Measurements from ENCODE around the gene RHCG. TPM values are rescaled to one million over a fixed set of nuclear protein-coding genes. Genes with fewer than 3 reads are reported as not detected.

Gene RHCG
- total RNA-seq: under 1 TPM; 0.48 to 0.67 TPM

DNA sequence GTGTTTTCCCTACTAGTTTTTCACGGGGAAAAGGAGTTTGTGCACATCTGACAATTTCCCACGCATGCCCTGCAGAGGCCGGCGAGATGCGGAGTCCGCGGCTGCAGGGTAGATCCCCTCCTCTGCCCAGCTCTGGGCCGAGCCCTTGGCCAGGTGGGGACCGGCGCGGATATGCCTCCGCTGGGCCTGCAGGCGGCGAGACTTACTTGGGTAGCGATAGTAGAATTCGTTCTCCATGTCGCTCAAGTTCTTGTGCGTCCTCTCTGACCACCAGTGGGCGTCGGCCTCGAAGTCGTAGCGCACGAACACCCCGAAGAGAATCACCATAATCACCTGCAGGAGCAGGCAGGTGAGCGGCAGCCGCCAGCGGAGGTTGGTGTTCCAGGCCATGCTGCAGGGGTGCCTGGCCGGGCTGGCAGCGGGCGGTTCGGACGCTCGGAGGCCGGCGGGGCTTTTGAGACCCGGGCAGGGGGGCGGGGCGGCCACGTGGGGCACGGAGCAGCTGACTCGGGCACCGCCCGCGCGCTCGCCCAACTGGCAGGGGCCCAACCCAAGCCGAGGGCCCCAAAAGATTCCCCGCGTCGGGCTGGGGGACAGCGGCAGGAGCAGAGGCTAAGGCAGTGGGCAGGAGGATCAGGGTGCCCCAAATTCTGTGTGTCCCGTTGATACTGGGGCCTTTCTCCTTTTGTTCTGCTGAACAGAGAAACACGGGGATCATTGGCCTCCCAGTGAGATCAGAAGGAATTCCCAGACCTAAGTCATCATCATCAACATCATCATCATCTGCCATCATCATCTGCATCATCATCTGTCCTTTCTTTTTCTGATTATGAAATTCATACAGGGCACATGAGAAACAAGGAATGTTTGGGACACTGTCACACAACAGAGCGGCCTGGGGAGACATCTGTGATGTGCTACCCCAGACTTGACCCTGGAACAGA is at the start of gene RHCG:
TSS of gene RHCG (minus strand) at position 429 of the 944 bp plus-strand sequence. CDS start at position 390, 39 bp downstream.
- no peak within 1 kb of the TSS for H3K27ac ChIP-seq
- H3K27me3 ChIP-seq: peaks cover 11% of the 10 kb centered on the region
- H3K9me3 ChIP-seq: no peaks in the 10 kb centered on the region
- H3K36me3 ChIP-seq: no peaks in the 10 kb centered on the region
- no peak within 1 kb of the TSS for H3K9ac ChIP-seq (ENCODE audit: low read depth in 2 of 2, low read length in 2 of 2)
- TF ChIP-seq, protein P1, sequence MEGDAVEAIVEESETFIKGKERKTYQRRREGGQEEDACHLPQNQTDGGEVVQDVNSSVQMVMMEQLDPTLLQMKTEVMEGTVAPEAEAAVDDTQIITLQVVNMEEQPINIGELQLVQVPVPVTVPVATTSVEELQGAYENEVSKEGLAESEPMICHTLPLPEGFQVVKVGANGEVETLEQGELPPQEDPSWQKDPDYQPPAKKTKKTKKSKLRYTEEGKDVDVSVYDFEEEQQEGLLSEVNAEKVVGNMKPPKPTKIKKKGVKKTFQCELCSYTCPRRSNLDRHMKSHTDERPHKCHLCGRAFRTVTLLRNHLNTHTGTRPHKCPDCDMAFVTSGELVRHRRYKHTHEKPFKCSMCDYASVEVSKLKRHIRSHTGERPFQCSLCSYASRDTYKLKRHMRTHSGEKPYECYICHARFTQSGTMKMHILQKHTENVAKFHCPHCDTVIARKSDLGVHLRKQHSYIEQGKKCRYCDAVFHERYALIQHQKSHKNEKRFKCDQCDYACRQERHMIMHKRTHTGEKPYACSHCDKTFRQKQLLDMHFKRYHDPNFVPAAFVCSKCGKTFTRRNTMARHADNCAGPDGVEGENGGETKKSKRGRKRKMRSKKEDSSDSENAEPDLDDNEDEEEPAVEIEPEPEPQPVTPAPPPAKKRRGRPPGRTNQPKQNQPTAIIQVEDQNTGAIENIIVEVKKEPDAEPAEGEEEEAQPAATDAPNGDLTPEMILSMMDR (IDR thresholded peaks at IDR 0.05): peak; percentile 14
- DNase-seq: no peak
- peak within 1 kb of the TSS; percentile 38 for H3K4me3 ChIP-seq
- peaks cover 3% of the 10 kb centered on the region for H3K4me1 ChIP-seq
- intact Hi-C loops (cut with DNase I): loop anchor here (5.0 kb wide), 1 partner anchor 61 kb away; no protein-coding TSS in a partner anchor

DNA sequence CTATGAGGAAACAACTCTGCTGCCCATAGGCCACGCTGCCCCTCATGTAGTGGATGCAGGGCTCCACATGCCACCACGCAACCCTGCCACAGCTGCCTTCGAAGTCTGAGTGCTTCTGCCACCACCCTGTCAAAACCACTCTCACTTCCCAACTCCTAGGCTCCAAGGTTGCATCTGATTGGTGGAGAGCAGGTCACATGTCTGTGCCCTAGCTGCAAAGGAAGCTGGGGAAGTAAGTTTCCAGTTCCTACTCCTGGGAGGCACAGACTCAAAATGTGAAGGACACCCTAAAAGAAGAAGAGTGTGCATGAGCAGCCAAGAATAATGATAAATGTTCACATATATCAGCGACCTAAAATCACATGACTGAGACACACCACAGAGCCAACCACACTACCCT is 47.0 kb upstream of the RHCG start:
- Histone ChIP-seq H3K27me3 (no peaks in the 10 kb centered on the region), H3K4me3 (no peak overlapping the region), H3K9me3 (no peaks in the 10 kb centered on the region), H3K4me1 (no peaks in the 10 kb centered on the region), H3K36me3 (no peaks in the 10 kb centered on the region), H3K9ac (ENCODE audit: low read depth in 2 of 2, low read length in 2 of 2) (no peak overlapping the region), H3K27ac (no peak overlapping the region)
- TF ChIP-seq, protein P1 (IDR thresholded peaks at IDR 0.05): no peak
- DNase-seq: no peak
- intact Hi-C loops (cut with DNase I): no loop called here

DNA sequence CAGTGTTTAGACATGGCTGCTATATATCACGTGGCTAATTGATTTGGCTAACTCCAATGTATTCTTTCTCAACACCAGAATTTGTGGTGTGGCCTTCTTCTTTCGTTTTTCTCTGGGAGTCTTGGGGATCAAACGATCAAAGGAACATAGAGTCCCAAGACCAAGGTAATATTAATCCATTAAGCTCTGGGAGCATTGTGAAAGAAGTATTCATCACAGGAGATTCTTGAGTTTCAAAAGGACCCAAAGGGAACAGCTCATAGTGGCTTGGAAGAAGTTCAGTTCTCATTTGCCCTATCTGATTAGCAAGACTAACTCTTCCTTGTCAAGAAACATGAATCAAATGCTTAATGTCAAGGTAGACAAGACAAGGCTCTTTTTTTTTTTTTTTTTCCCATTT is 46.0 kb upstream of the RHCG start:
- H3K27me3 ChIP-seq: no peaks in the 10 kb centered on the region
- H3K36me3 ChIP-seq: no peaks in the 10 kb centered on the region
- no peaks in the 10 kb centered on the region for H3K4me1 ChIP-seq
- no peak for DNase-seq
- no peak overlapping the region for H3K27ac ChIP-seq
- TF ChIP-seq, protein P1 (IDR thresholded peaks at IDR 0.05): no peak
- H3K9ac ChIP-seq (ENCODE audit: low read depth in 2 of 2, low read length in 2 of 2): no peak overlapping the region
- no peaks in the 10 kb centered on the region for H3K9me3 ChIP-seq
- H3K4me3 ChIP-seq: no peak overlapping the region
- intact Hi-C loops (cut with DNase I): no loop called here

DNA sequence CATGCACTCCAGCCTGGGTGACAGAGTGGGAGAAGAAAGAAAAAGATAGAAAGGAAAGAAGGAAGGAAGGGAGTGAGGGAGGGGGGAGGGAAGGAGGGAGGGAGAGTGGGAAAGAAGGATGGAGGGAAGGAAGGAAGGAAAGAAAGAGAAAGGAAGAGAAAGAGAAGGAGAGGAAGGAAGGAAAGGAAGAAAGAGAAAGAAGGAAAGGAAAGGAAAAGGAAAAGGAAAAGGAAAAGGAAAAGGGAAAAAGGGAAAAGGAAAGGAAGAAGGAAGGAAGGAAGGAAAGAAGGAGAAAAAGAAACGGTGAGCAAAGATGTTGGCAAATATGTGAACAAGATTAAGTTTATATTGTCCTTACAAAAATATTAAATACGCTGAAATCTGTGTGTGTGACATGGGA is 42.6 kb upstream of the RHCG start:
- Histone ChIP-seq H3K36me3 (no peaks in the 10 kb centered on the region), H3K27me3 (no peaks in the 10 kb centered on the region), H3K4me1 (no peaks in the 10 kb centered on the region), H3K9ac (ENCODE audit: low read depth in 2 of 2, low read length in 2 of 2) (no peak overlapping the region), H3K4me3 (no peak overlapping the region), H3K9me3 (no peaks in the 10 kb centered on the region), H3K27ac (no peak overlapping the region)
- DNase-seq: no peak
- TF ChIP-seq, protein P1 (IDR thresholded peaks at IDR 0.05): no peak
- intact Hi-C loops (cut with DNase I): no loop called here

DNA sequence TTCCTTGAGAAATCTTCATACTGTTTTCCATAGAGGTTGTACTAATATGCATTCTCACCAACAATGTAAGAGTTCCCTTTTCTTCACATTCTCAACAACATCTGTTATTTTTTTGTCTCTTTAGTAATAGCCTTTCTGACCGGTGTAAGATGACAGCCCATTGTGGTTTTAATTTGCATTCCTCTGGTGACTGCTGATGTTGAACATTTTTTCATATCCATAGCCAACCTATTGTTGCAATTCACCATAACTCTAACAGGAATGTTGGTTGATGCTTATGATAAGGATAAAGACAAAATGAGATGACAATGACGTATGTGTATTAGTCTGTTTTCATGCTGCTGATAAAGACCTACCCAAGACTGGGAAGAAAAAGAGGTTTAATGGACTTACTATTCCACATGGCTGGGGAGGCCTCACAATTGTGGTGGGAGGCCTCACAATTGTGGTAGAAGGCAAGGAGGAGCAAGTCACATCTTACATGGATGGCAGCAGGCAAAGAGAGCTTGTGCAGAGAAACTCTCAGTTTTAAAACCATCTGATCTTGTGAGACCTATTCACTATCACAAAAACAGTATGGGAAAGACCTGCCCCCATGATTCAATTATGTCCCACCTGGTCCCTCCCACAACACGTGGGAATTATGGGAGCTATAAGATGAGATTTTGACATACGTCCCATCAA is 37.6 kb upstream of the RHCG start:
- no peaks in the 10 kb centered on the region for H3K9me3 ChIP-seq
- H3K36me3 ChIP-seq: no peaks in the 10 kb centered on the region
- H3K4me1 ChIP-seq: no peaks in the 10 kb centered on the region
- no peaks in the 10 kb centered on the region for H3K27me3 ChIP-seq
- no peak overlapping the region for H3K4me3 ChIP-seq
- TF ChIP-seq, protein P1 (IDR thresholded peaks at IDR 0.05): no peak
- no peak for DNase-seq
- intact Hi-C loops (cut with DNase I): no loop called here
- H3K9ac ChIP-seq (ENCODE audit: low read depth in 2 of 2, low read length in 2 of 2): no peak overlapping the region
- no peak overlapping the region for H3K27ac ChIP-seq
